Hypothalamus (tissue), 51 donors: ENCODE data around the gene NACC2.

Source experiments
- DNase-seq, 51 donors: peaks; one replicate each; lab custom pipeline; 2025; lab: John Stamatoyannopoulos, UW

The NACC2 gene

GRCh38 chr9:135987838-135988404 is 107.2 kb downstream of the NACC2 start:
- no peak for DNase-seq

- DNase-seq, result no peak
Measured at GRCh38 chr9:135986605-135987004, 108.5 kb downstream of the NACC2 start.

DNA sequence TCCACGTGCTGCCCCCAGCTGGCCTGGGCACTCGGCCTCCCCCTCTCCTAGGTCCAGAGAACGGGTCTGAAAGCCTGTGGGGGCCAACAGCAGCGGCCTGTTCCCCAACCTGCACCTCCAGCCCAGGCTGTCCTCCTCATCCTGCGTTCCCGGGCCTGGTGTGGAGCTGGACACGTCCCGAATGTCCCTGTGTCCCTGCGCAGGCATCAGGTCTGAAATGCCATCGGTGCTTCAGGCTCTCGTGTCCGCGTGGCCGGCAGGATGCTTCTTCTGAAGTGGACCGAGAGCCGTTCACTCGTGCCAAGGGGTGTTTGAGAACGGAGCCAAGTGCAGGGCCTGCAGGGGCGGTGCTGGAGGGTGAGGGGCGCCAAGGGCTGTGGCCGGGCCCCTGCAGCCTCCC is 109.2 kb downstream of the NACC2 start:
- no peak for DNase-seq

- no peak for DNase-seq
Measured at GRCh38 chr9:135985459-135985774, 109.7 kb downstream of the NACC2 start.

GRCh38 chr9:135984072-135984710 is 110.9 kb downstream of the NACC2 start:
- DNase-seq, result no peak

GRCh38 chr9:135983208-135984071 is 111.6 kb downstream of the NACC2 start:
- DNase-seq, result no peak

- DNase-seq, result peak in 1 of 51 donors; percentile 14
Measured at GRCh38 chr9:135982499-135983207, 112.4 kb downstream of the NACC2 start.

DNA sequence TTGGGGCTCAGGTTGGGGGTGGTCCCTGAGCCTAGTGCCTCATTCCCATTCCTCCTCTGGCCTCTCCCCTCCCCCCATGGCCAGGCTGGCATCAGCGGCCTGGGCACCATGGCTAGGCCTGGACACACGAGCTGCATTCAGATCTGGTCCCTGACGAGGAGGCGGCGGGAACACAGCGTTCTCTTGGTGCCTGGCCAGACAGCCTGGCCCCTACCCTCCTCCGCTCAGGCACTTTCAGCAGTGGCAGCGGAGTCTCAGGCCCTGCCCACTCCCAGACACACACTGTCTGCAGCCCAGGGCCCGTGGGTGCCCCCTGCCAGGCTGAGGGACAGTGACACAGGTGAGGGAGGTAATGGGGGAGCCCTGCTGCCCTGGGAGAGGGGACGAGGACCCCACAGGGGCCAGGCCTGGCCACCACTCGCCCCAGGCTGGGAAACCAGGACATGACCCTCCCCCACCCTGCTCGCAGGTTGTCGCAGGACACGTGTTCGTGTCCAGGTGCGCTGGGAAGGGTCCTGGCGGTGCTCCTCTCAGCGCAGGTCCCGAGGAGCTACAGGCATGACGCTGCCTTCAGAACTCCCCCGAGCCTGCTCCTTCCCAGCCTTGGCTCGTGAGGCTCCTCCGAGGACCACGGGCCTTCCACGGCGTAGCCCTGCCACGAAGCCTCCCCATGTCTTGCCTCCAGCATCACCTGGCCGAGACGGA is 114.0 kb downstream of the NACC2 start:
- peak in 48 of 51 donors; percentile 14 to 93 (median 74) for DNase-seq

DNA sequence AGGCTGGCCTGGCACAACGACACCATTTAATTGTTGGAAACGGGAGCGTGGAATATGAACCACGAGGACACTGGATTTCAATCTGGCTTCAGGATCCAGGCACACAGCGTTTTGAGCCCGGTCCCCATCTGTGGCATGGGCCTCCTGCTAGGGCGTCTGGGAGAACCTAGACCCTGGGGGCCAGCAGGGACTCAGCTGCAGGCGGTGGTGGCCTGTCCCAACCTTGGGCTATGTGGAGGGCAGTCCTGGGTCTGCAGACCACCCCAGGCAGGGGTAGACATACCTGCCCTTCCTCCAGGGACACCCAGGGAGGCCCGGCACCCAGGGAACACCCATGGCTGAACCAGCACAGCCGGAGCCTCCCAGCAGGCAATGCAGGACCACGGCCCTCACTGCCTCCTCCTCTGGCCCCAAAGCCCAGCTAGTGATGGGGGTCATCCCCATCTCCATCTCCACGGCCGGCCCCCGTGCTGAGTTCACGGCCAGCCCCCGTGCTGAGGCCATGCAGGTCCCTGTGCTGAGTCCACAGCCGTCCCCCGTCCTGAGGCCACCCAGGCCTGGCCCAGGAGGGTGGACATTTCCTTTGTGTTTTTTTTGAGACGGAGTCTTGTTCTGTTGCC is 115.4 kb downstream of the NACC2 start:
- DNase-seq, result peak in 3 of 51 donors; percentile 19 to 70 (median 40)

- DNase-seq, result peak in 36 of 51 donors; percentile 15 to 70 (median 50)
Measured at GRCh38 chr9:135978642-135979546, 116.2 kb downstream of the NACC2 start.

- DNase-seq, result no peak
Measured at GRCh38 chr9:135976944-135977343, 118.1 kb downstream of the NACC2 start.

DNA sequence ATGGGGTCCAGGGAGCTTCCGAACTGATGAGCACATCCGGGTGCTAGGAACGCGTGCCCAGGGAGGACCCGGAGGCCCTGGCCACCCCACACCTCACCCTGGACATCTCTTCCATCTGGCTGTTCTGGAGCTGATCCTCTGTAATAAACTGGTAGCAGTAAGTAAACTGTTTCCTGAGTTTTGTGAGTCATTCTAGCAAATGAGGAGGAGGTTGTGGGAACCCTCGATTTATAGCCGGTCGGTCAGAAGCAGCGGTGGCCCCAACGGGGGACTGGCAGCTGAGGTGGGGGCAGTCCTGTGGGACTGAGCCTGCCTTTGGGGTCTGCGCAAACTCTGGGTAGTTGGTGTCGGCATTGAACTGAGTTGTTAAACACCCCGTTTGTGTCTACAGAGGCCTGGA is 118.6 kb downstream of the NACC2 start:
- DNase-seq, result no peak

DNA sequence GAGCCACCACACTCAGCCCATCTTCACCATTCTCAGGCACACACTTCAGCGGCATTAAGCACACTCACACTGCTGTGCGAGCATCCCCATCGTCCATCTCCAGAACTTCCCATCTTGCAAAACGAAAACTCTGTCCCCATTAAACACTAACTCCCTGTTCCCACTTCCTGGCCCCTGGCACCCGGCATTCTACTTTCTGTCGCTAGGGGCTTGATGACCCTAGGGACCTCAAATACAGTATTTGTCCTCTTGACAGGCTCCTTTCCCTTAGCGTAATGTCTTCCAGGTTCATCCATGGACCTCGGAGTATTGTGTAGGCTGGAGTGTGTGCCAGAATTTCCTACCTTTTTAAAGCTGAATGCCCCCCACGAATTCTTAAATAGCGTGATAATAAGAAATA is 119.3 kb downstream of the NACC2 start:
- no peak for DNase-seq

DNA sequence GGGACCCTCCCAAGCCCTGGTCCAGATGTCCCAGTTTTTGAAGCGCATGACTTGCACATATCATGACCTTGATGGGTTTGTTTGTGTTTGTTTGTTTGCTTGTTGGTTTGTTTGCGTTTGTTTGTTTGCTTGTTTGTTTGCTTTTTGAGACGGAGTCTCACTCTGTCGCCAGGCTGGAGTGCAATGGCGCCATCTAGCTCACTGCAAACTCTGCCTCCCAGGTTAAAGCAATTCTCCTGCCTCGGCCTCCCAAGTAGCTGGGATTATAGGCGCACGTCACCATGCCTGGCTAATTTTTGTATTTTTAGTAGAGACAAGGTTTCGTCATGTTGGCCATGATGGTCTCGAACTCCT is 120.9 kb downstream of the NACC2 start:
- DNase-seq, result no peak

- DNase-seq, result no peak
Measured at GRCh38 chr9:135973277-135974219, 121.5 kb downstream of the NACC2 start.

GRCh38 chr9:135971892-135972291 is 123.2 kb downstream of the NACC2 start:
- no peak for DNase-seq

GRCh38 chr9:135971111-135971766 is 123.8 kb downstream of the NACC2 start:
- no peak for DNase-seq
